Amniotic stem cell (primary cell): ENCODE measurements around the gene RAD50.
"Not testable (repeated sequence)": the region's sequence is repeated elsewhere in the genome, so short reads cannot be mapped to it uniquely, and the experiment has no call there.

Experiments
- DNase-seq: peaks from one replicate; lab custom pipeline; 2025; lab: John Stamatoyannopoulos, UW

Gene RAD50

DNA sequence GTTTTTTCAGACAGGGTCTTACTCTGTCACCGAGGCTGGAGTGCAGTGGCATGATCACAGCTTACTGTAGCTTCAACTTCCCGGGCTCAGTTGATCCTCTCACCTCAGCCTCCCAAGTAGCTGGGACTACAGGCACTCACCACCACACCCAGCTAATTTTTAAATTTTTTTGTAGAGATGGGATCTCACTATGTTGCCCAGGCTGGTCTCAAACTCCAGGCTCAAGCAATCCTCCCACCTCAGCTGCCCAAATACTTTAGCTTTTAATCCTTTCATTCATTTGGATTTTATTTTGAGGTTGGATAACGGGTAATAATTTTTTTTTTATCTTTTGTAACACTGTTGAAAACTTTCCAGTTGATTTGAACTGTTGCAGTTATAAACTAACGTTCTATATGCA is 76.8 kb downstream of the RAD50 start:
- not testable (repeated sequence) for DNase-seq

DNA sequence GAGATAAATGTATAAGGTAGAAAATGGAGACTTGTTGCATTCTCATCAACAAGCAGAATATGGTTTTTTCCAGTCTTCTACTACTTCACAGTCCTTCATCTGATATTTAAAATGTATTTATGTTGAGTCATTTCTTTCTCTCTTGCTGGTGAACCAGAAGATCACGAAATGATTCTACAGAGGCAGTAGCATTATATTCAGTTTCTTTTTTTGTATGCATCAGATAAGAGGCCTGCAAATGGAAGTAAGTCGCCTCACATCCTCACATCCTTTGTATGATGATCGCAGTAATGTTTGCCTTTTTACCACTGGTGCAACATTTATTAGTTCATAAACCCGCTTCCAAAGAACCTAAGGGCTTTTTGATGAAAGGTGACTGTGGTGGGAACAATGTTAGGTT is 79.1 kb downstream of the RAD50 start:
- DNase-seq = no peak

DNA sequence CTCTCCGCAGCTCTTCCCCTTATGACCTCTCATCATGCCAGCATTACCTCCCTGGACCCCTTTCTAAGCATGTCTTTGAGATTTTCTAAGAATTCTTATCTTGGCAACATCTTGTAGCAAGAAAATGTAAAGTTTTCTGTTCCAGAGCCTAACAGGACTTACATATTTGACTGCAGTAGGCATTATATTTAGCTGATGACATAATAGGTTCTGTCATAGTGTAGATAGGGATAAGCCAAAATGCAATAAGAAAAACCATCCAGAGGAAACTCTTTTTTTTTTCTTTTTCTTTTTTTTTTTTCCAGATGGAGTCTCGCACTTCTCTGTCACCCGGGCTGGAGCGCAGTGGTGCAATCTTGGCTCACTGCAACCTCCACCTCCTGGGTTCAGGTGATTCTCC is 80.5 kb downstream of the RAD50 start:
- no peak for DNase-seq

- no peak for DNase-seq
Measured at GRCh38 chr5:132639706-132640130, 82.9 kb downstream of the RAD50 start.

- DNase-seq = no peak
Measured at GRCh38 chr5:132640613-132641012, 83.8 kb downstream of the RAD50 start.

DNA sequence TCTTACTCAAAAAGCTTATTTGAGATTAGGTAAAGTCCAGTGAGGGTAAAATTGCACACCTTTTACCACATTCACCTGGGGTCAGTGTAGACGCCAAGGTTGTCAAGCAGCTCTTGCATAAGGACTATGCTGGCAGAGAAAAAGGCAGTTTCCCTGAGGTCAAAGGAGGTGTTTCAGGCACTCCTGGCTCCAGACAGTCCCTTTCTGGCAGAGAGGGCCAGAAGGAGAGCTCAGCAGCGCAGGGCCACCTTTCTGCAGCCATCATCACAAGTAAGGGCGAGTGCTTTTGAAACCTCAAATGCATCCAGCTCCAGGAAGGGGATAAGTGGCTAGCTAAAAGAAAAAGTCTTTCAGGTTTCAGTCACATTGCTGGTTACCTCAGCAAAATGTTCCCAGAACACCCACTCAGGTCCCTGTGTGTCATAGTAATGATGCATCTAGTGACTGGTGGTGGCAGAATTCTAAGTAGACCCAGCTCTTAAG is 84.5 kb downstream of the RAD50 start:
- DNase-seq = no peak

DNA sequence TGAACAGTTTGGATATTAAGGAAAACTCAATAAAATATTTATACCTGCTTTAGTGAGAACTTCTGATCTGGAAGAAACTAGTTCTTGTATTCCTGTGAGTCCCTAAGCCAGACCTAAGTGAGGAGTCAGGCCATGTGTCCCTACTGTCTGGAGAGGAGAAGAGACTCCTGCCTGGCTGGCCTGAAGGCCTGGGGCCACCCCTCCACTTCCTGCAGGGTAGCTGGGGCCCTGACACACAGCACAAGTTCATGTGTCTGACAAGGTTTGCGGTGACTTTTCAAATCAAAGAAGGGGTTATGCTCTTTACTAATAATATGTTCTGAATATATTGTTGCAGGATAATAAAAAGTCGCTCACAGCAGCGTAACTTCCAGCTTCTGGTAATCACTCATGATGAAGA is 85.1 kb downstream of the RAD50 start:
- DNase-seq = no peak

- no peak for DNase-seq
Measured at GRCh38 chr5:132644177-132644576, 87.4 kb downstream of the RAD50 start.

DNA sequence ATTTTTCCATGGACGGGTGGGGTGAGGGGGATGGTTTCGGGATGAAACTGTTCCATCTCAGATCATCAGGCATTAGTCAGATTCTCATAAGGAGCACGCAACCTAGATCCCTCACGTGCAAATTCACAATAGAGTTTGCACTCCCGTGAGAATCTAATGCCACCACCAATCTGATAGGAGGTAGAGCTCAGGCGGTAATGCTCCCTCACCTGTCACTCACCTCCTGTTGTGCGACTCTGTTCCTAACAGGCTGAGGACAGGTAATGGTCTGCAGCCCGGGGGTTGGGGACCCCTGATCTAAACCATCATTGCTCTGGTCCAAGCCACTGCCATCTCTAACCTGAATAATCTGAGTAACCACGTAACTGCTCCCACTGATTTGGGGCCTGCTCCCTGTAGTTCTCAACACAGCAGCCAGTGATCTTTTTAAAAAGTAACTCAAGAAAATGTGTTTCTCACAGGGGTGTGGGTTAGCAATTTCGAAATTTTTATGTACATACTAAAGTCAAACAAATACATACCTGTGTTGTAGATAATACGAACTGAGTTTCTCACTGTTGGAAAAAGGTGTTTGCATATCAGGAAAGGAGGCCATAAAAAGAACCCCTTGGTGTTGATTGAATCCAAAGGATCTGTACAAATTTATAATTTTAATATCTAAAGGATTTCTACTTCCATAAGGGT is 89.9 kb downstream of the RAD50 start:
- no peak for DNase-seq

DNA sequence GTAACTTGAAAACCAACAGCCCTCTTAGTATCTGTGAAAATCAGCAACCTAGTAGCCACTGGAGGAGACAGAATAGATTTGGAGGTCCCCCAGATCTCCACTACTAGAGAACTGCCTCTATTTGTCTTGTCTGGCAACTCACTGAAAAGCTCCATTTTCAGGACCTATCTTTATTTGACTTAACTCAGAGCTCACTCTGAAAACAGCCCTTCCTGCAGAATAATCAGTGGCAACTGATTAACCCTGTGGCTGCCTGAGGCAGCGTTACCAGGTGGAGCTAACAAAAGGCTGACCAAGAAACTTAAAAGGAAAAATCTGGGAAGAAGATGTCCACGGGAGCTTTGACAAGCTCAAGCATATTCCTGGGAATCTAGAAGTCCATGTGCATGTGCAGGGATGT is 90.7 kb downstream of the RAD50 start:
- DNase-seq = no peak

DNA sequence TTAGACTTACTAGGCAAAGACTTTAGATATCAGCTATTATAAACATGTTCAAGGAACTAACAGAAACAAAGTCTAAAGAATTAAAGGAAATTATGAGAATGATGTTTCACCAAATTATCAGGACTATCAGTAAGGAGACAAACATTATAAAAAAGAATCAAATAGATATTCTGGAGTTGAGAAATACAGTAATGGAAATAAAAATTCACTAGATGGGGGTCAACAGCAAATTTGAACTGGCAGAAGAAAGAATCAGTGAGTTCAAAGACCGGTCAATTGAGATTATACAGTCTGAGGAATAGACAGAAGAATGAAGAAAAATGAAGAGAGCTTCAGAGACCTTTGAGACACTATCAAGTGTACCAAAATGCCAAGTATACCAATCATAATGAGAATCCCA is 91.6 kb downstream of the RAD50 start:
- DNase-seq = no peak

GRCh38 chr5:132651838-132652469 is 95.2 kb downstream of the RAD50 start:
- no peak for DNase-seq

DNA sequence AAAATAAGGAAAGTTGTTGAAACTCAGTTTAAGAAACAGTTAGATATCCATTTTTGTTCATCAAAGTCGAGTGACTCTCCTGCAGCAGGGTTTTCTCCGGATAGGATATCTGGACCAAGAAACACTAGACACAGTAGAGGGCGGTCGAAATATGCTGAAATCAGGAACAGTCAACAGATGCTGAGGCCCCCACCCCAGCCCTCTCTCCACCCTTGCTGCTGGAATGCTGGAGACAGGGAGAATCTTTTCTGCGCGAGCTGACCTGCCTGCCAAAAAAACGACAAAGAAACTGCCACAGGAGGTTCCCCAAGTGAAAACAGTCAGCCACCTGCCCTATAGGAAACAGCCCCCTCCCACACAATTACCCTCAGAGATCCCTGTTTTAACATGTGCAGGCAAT is 96.9 kb downstream of the RAD50 start:
- no peak for DNase-seq

GRCh38 chr5:132655821-132656773 is 99.3 kb downstream of the RAD50 start:
- DNase-seq = no peak

- no peak for DNase-seq
Measured at GRCh38 chr5:132656774-132657355, 100.1 kb downstream of the RAD50 start.

DNA sequence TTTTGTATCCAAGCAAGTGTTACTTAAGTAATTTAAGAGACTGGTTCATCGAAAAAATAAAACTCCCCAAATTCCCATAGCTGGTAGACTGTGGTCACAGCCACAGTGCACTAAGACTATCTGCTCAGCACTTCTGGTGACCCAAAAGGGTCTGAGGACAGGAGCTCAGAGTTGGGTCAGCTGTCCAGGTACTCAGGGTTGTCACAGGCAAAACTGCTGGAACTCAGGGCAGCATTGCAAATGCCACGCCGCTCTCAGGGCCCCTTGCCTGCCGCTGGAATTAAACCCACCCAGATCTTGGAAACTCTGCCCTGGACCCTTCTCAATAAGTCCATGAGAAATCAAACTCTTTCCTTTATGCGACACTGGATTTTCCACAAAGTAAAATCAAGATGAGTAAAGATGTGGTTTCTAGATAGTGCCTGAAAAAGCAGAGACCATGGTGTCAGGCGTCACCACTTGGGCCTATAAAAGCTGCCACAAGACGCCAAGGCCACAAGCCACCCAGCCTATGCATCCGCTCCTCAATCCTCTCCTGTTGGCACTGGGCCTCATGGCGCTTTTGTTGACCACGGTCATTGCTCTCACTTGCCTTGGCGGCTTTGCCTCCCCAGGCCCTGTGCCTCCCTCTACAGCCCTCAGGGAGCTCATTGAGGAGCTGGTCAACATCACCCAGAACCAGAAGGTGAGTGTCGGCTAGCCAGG is 101.1 kb downstream of the RAD50 start, which contains the start of gene IL13:
TSS of gene IL13 (plus strand) at position 498 of the 705 bp plus-strand sequence. CDS start at position 512, 14 bp downstream.
- DNase-seq = no peak

- DNase-seq = no peak
Measured at GRCh38 chr5:132658381-132659302, 101.9 kb downstream of the RAD50 start.

DNA sequence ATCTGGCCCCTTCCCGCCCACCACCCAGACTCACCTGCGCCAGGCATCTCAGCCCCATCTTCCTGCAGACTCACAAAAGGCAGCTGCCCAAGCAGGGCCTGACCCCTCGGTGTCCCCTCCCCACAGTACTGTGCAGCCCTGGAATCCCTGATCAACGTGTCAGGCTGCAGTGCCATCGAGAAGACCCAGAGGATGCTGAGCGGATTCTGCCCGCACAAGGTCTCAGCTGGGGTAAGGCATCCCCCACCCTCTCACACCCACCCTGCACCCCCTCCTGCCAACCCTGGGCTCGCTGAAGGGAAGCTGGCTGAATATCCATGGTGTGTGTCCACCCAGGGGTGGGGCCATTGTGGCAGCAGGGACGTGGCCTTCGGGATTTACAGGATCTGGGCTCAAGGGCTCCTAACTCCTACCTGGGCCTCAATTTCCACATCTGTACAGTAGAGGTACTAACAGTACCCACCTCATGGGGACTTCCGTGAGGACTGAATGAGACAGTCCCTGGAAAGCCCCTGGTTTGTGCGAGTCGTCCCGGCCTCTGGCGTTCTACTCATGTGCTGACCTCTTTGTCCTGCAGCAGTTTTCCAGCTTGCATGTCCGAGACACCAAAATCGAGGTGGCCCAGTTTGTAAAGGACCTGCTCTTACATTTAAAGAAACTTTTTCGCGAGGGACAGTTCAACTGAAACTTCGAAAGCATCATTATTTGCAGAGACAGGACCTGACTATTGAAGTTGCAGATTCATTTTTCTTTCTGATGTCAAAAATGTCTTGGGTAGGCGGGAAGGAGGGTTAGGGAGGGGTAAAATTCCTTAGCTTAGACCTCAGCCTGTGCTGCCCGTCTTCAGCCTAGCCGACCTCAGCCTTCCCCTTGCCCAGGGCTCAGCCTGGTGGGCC is 103.1 kb downstream of the RAD50 start:
- no peak for DNase-seq
